Bronchial epithelial cell (primary cell): Measurements from ENCODE around the gene ADAMTS12. TPM values are rescaled to one million over a fixed set of nuclear protein-coding genes. Genes with fewer than 3 reads are reported as not detected.

Experiments used
- DNase-seq: peaks from one replicate; pipeline ENCODE4 v3.0.0-alpha.2; 2010; ENCODE audit warnings: low read depth
- FAIRE-seq: peaks from 2 replicates; lab custom pipeline; 2011; peaks lifted over from hg19 to GRCh38; lab: Jason Lieb, UNC
- H3K27me3 ChIP-seq: 2 replicates; pipeline ENCODE4 v1.5.1; 2011; ENCODE audit warnings: low read length; ENCODE audit not compliant: control insufficient read depth, insufficient read depth
- H3K36me3 ChIP-seq: 2 replicates; pipeline ENCODE4 v1.5.1; 2011; ENCODE audit warnings: low read length; ENCODE audit not compliant: control insufficient read depth, insufficient read depth
- H3K4me3 ChIP-seq: 2 replicates; pipeline ENCODE4 v1.5.1; 2011; ENCODE audit warnings: mild to moderate bottlenecking, low read depth, low read length, control low read depth
- total RNA-seq: library from RNA; depleted of rRNA; stranded (reverse); fragments of >200 nt; gene quantifications from 2 replicates; pipeline ENCODE4 v1.2.1, GENCODE V29; 2014
- TF ChIP-seq, protein P1 (sequence below): IDR thresholded peaks from 2 replicates; pipeline ENCODE4 v1.5.1; 2011; ENCODE audit warnings: mild to moderate bottlenecking, moderate library complexity, low read length, control low read depth, inconsistent platforms; ENCODE audit not compliant: insufficient read depth, severe bottlenecking

ADAMTS12 gene
- total RNA-seq, 1 donor from 2014 or later, result 0.26 TPM

DNA sequence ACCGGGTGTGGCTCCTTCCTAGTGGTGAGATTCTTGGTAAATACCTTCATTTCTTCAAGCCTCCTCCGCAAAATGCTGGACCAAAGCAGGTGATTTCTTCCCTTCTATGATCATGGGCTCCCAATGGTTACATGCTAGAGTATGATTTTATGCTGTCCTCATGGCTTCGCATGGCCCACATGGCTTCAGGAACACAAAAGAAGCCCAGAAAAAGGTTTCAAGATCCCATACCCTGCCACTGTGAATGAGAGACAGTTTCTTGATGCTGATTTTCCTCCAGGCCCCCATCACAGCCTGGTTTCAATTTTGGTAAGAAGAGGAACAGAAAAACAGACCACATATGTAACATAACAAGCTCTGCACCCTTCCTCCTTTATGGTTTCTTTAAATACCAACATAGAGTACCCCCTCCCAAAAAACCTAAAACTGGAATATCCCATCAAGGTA lies 42.0 kb upstream of the ADAMTS12 start:
- DNase-seq, result no peak
- FAIRE-seq, result no peak
- H3K27me3 ChIP-seq, result peaks cover 23% of the 10 kb centered on the region
- H3K4me3 ChIP-seq, result no peak overlapping the region
- no peaks in the 10 kb centered on the region for H3K36me3 ChIP-seq
- TF ChIP-seq, protein P1, sequence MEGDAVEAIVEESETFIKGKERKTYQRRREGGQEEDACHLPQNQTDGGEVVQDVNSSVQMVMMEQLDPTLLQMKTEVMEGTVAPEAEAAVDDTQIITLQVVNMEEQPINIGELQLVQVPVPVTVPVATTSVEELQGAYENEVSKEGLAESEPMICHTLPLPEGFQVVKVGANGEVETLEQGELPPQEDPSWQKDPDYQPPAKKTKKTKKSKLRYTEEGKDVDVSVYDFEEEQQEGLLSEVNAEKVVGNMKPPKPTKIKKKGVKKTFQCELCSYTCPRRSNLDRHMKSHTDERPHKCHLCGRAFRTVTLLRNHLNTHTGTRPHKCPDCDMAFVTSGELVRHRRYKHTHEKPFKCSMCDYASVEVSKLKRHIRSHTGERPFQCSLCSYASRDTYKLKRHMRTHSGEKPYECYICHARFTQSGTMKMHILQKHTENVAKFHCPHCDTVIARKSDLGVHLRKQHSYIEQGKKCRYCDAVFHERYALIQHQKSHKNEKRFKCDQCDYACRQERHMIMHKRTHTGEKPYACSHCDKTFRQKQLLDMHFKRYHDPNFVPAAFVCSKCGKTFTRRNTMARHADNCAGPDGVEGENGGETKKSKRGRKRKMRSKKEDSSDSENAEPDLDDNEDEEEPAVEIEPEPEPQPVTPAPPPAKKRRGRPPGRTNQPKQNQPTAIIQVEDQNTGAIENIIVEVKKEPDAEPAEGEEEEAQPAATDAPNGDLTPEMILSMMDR, result no peak

DNA sequence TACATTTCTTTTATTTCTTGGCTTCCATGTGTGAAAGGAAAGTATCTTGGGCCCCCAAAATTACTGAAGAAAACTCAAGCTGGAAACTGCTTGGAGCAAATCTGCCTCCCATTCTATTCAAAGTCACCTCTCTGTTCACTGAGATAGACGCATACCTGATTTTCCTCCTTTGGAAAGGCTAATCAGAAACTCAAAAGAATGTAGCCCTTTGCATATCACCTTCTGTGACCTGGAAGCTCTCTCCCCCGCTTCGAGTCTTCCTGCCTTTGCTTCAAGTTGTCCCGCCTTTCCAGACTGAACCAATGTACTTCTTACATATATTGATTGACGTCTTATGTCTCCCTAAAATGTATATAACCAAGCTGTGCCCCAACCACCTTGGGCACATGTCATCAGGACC lies 39.3 kb upstream of the ADAMTS12 start:
- H3K36me3 ChIP-seq, result no peaks in the 10 kb centered on the region
- TF ChIP-seq, protein P1, result no peak
- no peak overlapping the region for H3K4me3 ChIP-seq
- peaks cover 1% of the 10 kb centered on the region for H3K27me3 ChIP-seq
- FAIRE-seq (no peak), DNase-seq (no peak)

DNA sequence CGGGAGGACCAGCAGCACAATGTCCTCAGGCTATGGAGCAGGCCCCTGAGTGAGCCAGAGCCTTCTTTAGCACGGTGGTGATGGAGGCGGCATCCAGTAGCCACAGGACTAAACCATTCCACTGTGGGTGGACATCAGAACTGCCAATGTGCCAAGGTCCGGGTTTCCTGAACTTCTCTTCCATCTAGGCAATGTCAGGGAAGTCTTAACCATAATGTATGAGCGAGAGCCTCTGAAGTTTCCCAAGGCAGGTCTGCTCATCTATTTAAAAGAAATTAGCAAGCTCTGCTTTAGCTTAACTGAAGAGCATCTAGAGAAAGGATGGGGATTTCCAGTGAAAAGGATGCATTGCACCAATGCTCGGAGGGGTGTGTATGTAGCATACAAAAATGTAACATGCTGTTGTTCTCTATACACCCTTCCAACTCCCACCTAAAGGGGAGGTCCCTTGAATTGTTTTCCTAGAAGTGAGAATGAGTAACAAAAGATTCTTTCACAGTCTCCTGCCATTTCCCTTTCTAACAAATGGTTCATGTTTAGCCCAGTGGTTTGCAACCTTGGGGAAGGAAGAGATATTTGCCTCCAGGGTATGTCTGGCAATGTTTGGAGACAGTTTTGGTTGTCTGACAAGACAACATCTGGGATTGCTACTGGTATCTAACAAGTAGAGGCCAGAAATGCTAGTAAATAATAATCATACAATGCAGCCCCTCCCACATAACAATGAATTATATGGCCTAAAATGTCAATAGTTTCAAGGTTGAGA lies 38.3 kb upstream of the ADAMTS12 start:
- Histone ChIP-seq H3K27me3 (no peaks in the 10 kb centered on the region), H3K4me3 (no peak overlapping the region), H3K36me3 (no peaks in the 10 kb centered on the region)
- DNase-seq (no peak), FAIRE-seq (no peak)
- TF ChIP-seq, protein P1, result no peak

DNA sequence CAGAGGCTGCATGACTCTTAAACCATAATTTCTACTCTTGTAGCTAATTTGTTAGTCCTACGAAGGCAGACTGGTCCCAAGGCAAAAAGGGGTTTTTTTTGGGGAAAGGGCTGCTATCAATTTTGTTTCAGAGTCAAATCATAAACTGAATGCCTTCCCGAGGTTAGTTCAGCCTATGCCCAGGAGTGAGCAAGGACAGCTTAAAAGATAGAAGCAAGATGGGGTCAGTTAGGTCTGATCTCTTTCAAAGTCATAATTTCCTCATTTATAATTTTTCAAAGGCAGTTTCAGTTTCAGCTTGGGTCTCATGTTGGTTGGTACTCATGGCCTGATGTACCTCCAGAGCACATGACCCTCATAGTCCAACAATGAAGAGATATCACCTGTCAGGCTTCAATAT lies 36.5 kb upstream of the ADAMTS12 start:
- no peak for DNase-seq
- no peak overlapping the region for H3K4me3 ChIP-seq
- H3K36me3 ChIP-seq, result no peaks in the 10 kb centered on the region
- TF ChIP-seq, protein P1, result no peak
- no peak for FAIRE-seq
- no peaks in the 10 kb centered on the region for H3K27me3 ChIP-seq

DNA sequence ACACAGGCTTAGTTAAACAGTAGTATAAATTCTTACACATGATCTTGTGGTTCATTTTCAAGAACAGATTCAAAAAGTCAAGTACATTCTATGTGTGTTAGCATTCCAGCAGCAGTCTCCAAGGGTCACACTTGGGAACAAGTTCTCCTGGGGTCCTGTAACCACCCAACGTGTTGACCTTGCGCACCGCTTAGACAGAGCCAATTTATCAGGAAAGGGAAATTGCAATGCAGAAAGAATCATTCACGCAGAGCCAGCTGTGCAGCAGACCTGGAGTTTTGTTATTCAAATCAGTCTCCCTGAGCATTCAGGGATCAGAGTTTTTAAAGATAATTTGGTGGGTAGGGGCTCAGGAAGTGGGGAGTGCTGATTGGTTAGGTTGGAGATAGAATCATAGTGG lies 35.9 kb upstream of the ADAMTS12 start:
- TF ChIP-seq, protein P1, result no peak
- no peak for FAIRE-seq
- no peak overlapping the region for H3K4me3 ChIP-seq

More for the DNA sequence above, 35.9 kb upstream of the ADAMTS12 start:
- no peaks in the 10 kb centered on the region for H3K36me3 ChIP-seq
- DNase-seq, result no peak
- no peaks in the 10 kb centered on the region for H3K27me3 ChIP-seq
